GM19324 (cell line): ENCODE results near the gene RPL29.

Experiments
- ATAC-seq: cut with Tn5 transposase; IDR thresholded peaks from one replicate; pipeline ENCODE4 v1.9.1; 2021; ENCODE audit warnings: mild to moderate bottlenecking, moderate library complexity; ENCODE audit not compliant: unreplicated experiment, low FRiP score

Gene RPL29

GRCh38 chr3:51985063-51985462 is 10.6 kb downstream of the RPL29 start:
- ATAC-seq = no peak

- ATAC-seq = no peak
These were observed 11.4 kb downstream of the RPL29 start for GRCh38 chr3:51984269-51984647.

DNA sequence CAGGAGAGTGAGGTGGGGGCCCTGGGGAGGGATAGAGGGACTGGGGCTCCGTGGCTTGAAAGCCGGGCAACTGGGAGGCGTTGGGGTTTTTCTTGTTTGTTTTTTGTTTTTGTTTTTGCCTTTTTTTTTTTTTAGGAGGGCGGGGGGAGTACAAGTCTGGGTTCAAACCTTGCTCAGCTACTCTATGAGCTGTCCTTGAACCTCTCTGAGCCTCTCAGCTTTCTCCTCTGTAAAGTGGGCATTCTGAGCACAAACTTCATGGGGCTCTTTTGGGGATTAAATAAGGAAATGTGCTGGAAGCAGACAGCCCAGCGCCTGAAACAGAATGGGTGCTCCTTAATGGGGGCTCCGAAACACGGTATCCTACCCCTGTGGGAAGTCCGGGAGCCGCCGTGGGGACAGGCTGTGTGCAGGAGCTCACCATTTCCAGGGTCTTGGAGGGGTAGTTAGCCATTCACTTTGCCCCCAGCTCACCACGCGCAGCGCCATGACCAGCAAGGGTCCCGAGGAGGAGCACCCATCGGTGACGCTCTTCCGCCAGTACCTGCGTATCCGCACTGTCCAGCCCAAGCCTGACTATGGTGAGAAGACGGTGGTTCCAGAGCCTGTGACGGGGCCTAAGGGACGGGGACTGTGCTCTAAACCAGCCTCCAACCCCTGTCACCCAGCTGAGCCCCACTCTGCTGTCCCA is 12.0 kb downstream of the RPL29 start:
- no peak for ATAC-seq

DNA sequence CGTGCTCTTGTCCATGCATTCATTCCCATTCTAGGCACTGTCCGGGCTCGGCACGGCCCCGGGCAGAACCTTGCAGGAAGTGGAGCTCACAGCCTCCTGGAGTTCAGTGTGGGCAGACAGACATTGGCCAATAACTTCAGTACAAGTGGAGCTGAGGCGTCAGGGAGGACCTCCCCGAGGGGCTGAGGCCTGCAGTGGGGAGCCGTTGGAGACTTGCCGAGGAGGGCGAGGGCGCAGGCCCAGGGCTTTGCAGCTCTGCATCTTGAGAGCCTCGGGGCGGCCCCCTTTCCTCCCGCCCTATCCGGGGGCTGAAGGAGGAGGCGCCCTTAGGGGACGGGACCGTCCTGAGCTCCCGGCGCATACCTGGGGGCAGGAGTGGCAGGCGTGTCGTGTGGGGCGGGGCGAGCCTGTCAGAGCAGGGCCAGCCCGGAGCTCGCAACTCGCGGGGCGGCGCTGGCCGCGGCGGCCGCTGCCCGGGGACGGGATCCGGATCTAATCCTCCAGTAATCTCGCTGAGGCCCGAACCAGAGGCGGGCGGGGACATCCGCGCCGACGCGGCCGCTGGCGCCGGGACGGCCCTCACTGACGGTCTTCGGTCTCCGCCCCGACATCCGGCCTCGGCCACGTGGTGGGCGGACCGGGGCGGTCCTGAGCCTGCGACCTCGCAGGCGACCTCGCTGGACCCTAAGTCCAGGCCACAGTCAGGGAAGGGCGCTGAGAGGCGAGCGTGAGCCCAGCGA is 12.7 kb downstream of the RPL29 start, which contains the start of gene ACY1:
TSS of gene ACY1 (plus strand) at position 698 of the 740 bp plus-strand sequence. CDS start 530 bp downstream, outside the sequence.
- peak; percentile 75 for ATAC-seq

DNA sequence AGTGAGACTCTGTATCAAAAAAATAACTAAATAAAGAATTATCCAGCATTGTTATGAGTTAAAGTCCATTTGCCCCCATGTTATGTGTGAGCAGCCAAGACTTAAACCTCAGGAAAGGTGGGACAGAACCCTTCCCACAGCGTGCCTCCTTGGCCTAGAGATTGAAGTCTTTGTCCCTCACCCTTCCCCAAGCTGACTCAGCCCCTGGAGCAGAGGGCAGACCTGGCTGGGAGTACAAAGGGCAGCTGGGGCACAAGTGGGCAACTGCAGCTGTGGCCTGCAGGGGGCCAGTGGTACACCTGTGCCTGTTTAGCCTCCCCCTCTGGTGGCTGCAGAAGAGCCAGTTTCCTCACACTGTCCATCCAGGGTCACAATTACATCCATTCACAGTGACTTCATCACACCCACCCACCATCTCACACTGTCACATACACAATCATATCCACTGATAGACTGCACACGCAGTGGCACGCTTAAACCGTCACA is 13.3 kb downstream of the RPL29 start:
- ATAC-seq = peak; percentile 43

DNA sequence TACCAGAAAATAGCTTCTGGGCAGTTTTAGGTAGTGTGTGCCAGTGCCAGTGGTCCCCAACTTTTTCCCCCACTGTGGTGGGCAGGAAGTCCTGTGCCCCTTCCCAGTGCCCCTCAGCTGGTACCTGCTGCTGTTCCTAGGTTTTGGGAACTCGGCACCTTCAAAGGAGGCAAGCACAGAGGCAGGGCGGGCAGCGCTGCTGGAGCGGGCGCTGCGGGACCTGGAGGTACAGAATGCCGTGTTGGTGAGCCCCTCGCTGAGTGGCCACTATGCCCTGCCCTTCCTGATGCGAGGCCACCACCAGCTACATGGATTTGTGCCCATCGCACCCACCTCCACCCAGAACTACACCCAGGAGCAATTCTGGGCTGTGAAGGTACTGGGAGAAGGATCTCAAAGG is 15.4 kb downstream of the RPL29 start:
- ATAC-seq = no peak

- no peak for ATAC-seq
These were observed 17.6 kb downstream of the RPL29 start for GRCh38 chr3:51978143-51978502.

DNA sequence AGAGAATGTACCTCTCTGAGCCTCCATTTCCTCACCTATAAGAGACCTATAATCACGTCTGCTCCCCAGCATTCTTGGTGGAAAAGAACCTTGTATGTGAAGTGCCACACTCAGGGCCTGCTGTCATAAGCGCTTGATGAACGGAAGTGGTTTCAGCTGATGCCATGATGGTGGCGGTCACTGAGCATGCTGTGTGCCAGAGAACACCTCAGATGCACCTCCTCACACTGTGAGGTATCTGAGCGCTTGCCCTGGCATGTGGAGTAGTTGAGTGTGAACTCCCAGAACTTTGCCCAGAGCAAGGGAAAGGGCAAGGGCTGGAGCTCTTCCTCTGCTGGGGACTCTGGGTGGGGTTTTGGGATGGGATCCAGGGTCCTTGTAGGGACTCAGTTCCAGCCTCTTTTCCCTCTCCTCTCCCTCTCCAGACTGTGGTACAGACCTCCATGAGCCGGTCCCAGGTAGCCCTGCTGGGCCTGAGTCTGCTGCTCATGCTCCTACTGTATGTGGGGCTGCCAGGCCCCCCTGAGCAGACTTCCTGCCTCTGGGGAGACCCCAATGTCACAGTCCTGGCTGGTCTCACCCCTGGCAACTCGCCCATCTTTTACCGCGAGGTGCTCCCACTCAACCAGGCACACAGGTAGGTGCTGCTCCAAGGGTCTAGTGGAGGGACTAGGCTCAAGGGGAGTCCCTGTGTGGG is 18.1 kb downstream of the RPL29 start:
- ATAC-seq = no peak

DNA sequence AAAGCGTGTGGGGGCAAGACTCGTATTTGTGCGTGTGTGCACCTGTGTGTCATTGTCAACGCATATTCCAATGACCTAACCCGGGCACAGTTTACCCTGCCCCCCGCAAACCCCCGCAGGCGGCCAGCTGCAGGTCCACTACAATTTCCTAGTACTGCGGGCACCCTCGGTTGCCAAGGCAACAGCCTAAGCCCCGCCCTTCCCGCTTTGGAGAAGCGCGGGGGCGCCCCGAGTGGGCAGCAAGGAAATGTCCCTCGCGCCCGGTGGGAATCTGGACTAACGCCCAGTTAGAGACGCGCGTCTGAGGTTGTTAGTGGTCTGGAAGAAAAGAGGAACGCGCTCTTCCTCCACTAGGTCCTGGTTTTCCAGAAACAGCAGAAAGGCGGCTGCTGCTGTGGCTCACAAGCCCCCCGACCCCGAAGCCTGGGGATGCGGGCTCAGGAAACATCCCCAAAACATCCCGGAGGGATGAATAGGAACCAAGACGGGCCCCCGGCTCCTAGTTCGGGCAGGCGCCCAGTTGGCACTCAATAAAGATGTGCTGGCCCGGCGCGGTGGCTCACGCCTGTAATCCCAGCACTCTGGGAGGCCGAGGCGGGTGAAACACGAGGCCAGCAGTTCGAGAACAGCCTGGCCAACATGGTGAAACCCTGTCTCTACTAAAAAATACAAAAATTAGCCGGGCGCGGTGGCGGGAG is 19.7 kb downstream of the RPL29 start:
- ATAC-seq = no peak

- ATAC-seq = peak; percentile 67
These were observed 20.5 kb downstream of the RPL29 start, which contains the start of gene ABHD14A for GRCh38 chr3:51974963-51975851. ABHD14A (plus strand) TSS chr3:51975064; CDS start chr3:51975136, 72 bp downstream.

GRCh38 chr3:51974277-51974962 is 21.3 kb downstream of the RPL29 start:
- no peak for ATAC-seq

GRCh38 chr3:51971350-51971749 is 24.3 kb downstream of the RPL29 start:
- no peak for ATAC-seq

- ATAC-seq = no peak
These were observed 24.9 kb downstream of the RPL29 start for GRCh38 chr3:51970606-51971300.

- ATAC-seq = no peak
These were observed 25.9 kb downstream of the RPL29 start for GRCh38 chr3:51969841-51970240.

GRCh38 chr3:51968883-51969678 is 26.6 kb downstream of the RPL29 start:
- ATAC-seq = no peak

DNA sequence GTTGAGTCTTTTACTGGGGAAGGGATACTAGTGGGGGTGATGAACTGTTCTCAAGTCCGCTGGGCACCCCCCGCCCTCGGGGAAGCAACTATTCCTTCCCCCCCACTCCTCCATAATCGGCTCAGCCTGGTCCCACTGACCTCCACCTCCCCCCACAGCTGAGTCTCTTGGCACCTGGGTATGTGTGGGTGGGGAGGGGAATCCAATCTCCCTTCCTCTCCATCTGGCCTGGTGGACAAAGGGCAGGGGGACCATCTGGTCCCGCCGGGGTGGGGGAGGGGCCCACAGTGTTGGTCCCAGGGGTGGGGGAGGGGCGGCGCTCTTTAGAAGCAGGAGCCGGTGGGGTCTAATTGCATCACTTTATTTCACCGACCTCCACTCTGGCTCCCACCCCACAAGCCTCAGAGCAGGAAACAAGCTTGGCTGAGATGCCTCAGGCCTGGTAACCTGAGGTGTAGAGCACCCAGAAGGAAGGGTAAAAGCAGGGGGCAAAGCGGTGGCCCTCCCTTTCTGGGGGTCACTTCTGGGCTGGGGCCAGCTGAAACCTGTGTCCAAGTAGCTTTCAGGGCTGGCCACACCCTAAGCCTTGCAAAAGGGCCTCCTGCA is 27.4 kb downstream of the RPL29 start:
- ATAC-seq = no peak
